ENCODE data around the gene PNCK.
"Not testable (repeated sequence)": the region's sequence is repeated elsewhere in the genome, so short reads cannot be mapped to it uniquely, and the experiment has no call there.

PNCK gene

GRCh38 chrX:153686711-153687110 is 13.1 kb upstream of the PNCK start:
- DNase-seq (ENCODE audit: low read depth in 2 of 2) = no peak

- DNase-seq (ENCODE audit: low read depth in 2 of 2) = no peak
Measured at GRCh38 chrX:153685751-153686696, 12.4 kb upstream of the PNCK start.

GRCh38 chrX:153685156-153685536 is 11.5 kb upstream of the PNCK start:
- no peak for DNase-seq (ENCODE audit: low read depth in 2 of 2)

- DNase-seq (ENCODE audit: low read depth in 2 of 2) = no peak
Measured at GRCh38 chrX:153684467-153685155, 11.0 kb upstream of the PNCK start.

- DNase-seq (ENCODE audit: low read depth in 2 of 2) = not testable (repeated sequence)
Measured at GRCh38 chrX:153683486-153683885, 9.9 kb upstream of the PNCK start.

GRCh38 chrX:153681175-153681574 is 7.6 kb upstream of the PNCK start:
- DNase-seq (ENCODE audit: low read depth in 2 of 2) = no peak

GRCh38 chrX:153674219-153674851 is 722 bp upstream of the PNCK start:
- DNase-seq (ENCODE audit: low read depth in 2 of 2) = no peak

GRCh38 chrX:153672531-153673427 is 834 bp downstream of the PNCK start:
- no peak for DNase-seq (ENCODE audit: low read depth in 2 of 2)

- no peak for DNase-seq (ENCODE audit: low read depth in 2 of 2)
Measured at GRCh38 chrX:153671589-153672530, 1.8 kb downstream of the PNCK start.

- no peak for DNase-seq (ENCODE audit: low read depth in 2 of 2)
Measured at GRCh38 chrX:153670748-153671588, 2.6 kb downstream of the PNCK start.

GRCh38 chrX:153669901-153670731 is 3.5 kb downstream of the PNCK start:
- no peak for DNase-seq (ENCODE audit: low read depth in 2 of 2)

- DNase-seq (ENCODE audit: low read depth in 2 of 2) = peak in 1 of 2 donors; percentile 30
Measured at GRCh38 chrX:153669174-153669890, 4.3 kb downstream of the PNCK start.

GRCh38 chrX:153668423-153669173 is 5.0 kb downstream of the PNCK start:
- DNase-seq (ENCODE audit: low read depth in 2 of 2) = no peak

GRCh38 chrX:153667956-153668396 is 5.6 kb downstream of the PNCK start:
- DNase-seq (ENCODE audit: low read depth in 2 of 2) = peak; percentile 59 to 74

GRCh38 chrX:153667281-153667955 is 6.2 kb downstream of the PNCK start:
- no peak for DNase-seq (ENCODE audit: low read depth in 2 of 2)

- no peak for DNase-seq (ENCODE audit: low read depth in 2 of 2)
Measured at GRCh38 chrX:153665726-153666306, 7.8 kb downstream of the PNCK start.

Data from stimulated activated CD4-positive, alpha-beta T cell treated with anti-CD3 and anti-CD28 coated beads, Interleukin-15, amount 100 ng/mL, for 48 hours (primary cell).